H9 (cell line): ENCODE data around the gene PLEKHN1. TPM values are rescaled to one million over a fixed set of nuclear protein-coding genes. Genes with fewer than 3 reads are reported as not detected.

Experiments used
- DNase-seq: peaks from one replicate; pipeline ENCODE4 v3.0.0-alpha.2; 2017
- H2AFZ ChIP-seq: one replicate; pipeline ENCODE4 v1.6.1; 2013; ENCODE audit warnings: mild to moderate bottlenecking, low read length, control low read depth, moderate library complexity
- H2AK5ac ChIP-seq: 2 replicates; pipeline ENCODE4 v1.6.1; 2013; ENCODE audit warnings: low read length, control low read depth, mixed read lengths; ENCODE audit not compliant: insufficient read length
- H2BK120ac ChIP-seq: one replicate; pipeline ENCODE4 v1.6.1; 2013; ENCODE audit warnings: low read depth, mild to moderate bottlenecking, low read length, control low read depth, inconsistent platforms; ENCODE audit not compliant: poor library complexity, severe bottlenecking
- H2BK12ac ChIP-seq: 2 replicates; pipeline ENCODE4 v1.6.1; 2013; ENCODE audit warnings: low read length, control low read depth, mixed read lengths, low read depth; ENCODE audit not compliant: insufficient read length
- H2BK15ac ChIP-seq: 2 replicates; pipeline ENCODE4 v1.6.1; 2013; ENCODE audit warnings: low read depth, low read length, control low read depth
- H2BK20ac ChIP-seq: one replicate; pipeline ENCODE4 v1.6.1; 2013; ENCODE audit warnings: low read depth, mild to moderate bottlenecking, low read length, control low read depth, inconsistent platforms; ENCODE audit not compliant: poor library complexity, severe bottlenecking
- H2BK5ac ChIP-seq: 2 replicates; pipeline ENCODE4 v1.6.1; 2013; ENCODE audit warnings: low read length, control low read depth, mixed read lengths; ENCODE audit not compliant: insufficient read length
- H3K14ac ChIP-seq: 2 replicates; pipeline ENCODE4 v1.6.1; 2013; ENCODE audit warnings: low read length, control low read depth; ENCODE audit not compliant: insufficient read depth
- H3K18ac ChIP-seq: 2 replicates; pipeline ENCODE4 v1.6.1; 2013; ENCODE audit warnings: low read depth, mild to moderate bottlenecking, mixed read lengths, low read length, control low read depth; ENCODE audit not compliant: insufficient read length
- H3K23ac ChIP-seq: 2 replicates; pipeline ENCODE4 v1.6.1; 2013; ENCODE audit warnings: low read length, control low read depth, mixed read lengths, low read depth; ENCODE audit not compliant: insufficient read length
- H3K23me2 ChIP-seq: 2 replicates; pipeline ENCODE4 v1.6.1; 2013; ENCODE audit warnings: low read depth, mild to moderate bottlenecking, mixed read lengths, low read length, control low read depth; ENCODE audit not compliant: insufficient read length, poor library complexity, severe bottlenecking
- H3K27ac ChIP-seq: 2 replicates; pipeline ENCODE4 v1.5.1; 2013; ENCODE audit warnings: low read length, control low read depth, mixed read lengths, low read depth; ENCODE audit not compliant: insufficient read length
- H3K27me3 ChIP-seq: 2 replicates; pipeline ENCODE4 v1.6.1; 2013; ENCODE audit warnings: low read length, control low read depth, inconsistent platforms; ENCODE audit not compliant: insufficient read depth
- H3K4ac ChIP-seq: 2 replicates; pipeline ENCODE4 v1.6.1; 2013; ENCODE audit warnings: low read depth, mild to moderate bottlenecking, control low read depth, inconsistent platforms, low read length, moderate library complexity
- H3K4me1 ChIP-seq: 2 replicates; pipeline ENCODE4 v1.6.1; 2013; ENCODE audit warnings: low read length, control low read depth, inconsistent platforms; ENCODE audit not compliant: insufficient read depth
- H3K4me2 ChIP-seq: 2 replicates; pipeline ENCODE4 v1.6.1; 2013; ENCODE audit warnings: low read length, control low read depth, mixed read lengths; ENCODE audit not compliant: insufficient read length, insufficient read depth
- H3K56ac ChIP-seq: 2 replicates; pipeline ENCODE4 v1.6.1; 2013; ENCODE audit warnings: low read depth, mild to moderate bottlenecking, mixed read lengths, low read length, control low read depth; ENCODE audit not compliant: insufficient read length
- H3K79me1 ChIP-seq: 2 replicates; pipeline ENCODE4 v1.6.1; 2013; ENCODE audit warnings: low read depth, mild to moderate bottlenecking, moderate library complexity, low read length, control low read depth, inconsistent platforms; ENCODE audit not compliant: insufficient read depth, poor library complexity, severe bottlenecking
- H3K79me2 ChIP-seq: 2 replicates; pipeline ENCODE4 v1.6.1; 2013; ENCODE audit warnings: low read length, control low read depth, inconsistent platforms; ENCODE audit not compliant: insufficient read depth
- H3K9ac ChIP-seq: 2 replicates; pipeline ENCODE4 v1.6.1; 2013; ENCODE audit warnings: low read length, control low read depth, mixed read lengths; ENCODE audit not compliant: insufficient read length; ENCODE audit errors: extremely low read depth
- H3K9me3 ChIP-seq: one replicate; pipeline ENCODE4 v1.6.1; 2013; ENCODE audit warnings: low read depth, low read length, inconsistent platforms; ENCODE audit not compliant: control insufficient read depth
- H3T11ph ChIP-seq: one replicate; pipeline ENCODE4 v1.6.1; 2013; ENCODE audit warnings: mild to moderate bottlenecking, low read length, control low read depth, inconsistent platforms
- H4K20me1 ChIP-seq: one replicate; pipeline ENCODE4 v1.6.1; 2013; ENCODE audit not compliant: control insufficient read depth, insufficient read length, insufficient read depth
- H4K5ac ChIP-seq: 2 replicates; pipeline ENCODE4 v1.6.1; 2013; ENCODE audit warnings: low read depth, mild to moderate bottlenecking, mixed read lengths, low read length, control low read depth; ENCODE audit not compliant: insufficient read length
- H4K8ac ChIP-seq: replicated peaks from 2 replicates; pipeline ENCODE4 v1.6.1; 2013; ENCODE audit warnings: low read length, control low read depth, mixed read lengths, low read depth; ENCODE audit not compliant: insufficient read length
- H4K91ac ChIP-seq: 2 replicates; pipeline ENCODE4 v1.6.1; 2013; ENCODE audit warnings: low read depth, mild to moderate bottlenecking, moderate library complexity, mixed read lengths, low read length, control low read depth; ENCODE audit not compliant: insufficient read length
- H3K27ac Mint-ChIP-seq, 3 experiments: 2 replicates in 2 of 3; 3 replicates in 1 of 3; pipeline ENCODE4 v1.8.0; 2020 to 2021; ENCODE audit warnings: mixed read lengths in 3 of 3, mild to moderate bottlenecking in 1 of 3, moderate library complexity in 1 of 3
- H3K27me3 Mint-ChIP-seq: 2 replicates; pipeline ENCODE4 v1.8.0; 2021; ENCODE audit warnings: low read depth, mild to moderate bottlenecking, moderate library complexity, mixed read lengths
- H3K36me3 Mint-ChIP-seq, 3 experiments: 2 replicates in 2 of 3; 3 replicates in 1 of 3; pipeline ENCODE4 v1.8.0; 2020 to 2021; ENCODE audit warnings: low read depth in 3 of 3, mixed read lengths in 3 of 3; ENCODE audit not compliant: insufficient read depth in 1 of 3
- H3K4me1 Mint-ChIP-seq, 2 experiments: 2 replicates each; pipeline ENCODE4 v1.8.0; 2020; ENCODE audit warnings: mixed read lengths in 2 of 2
- H3K4me3 Mint-ChIP-seq, 2 experiments: 2 replicates in 1 of 2; 3 replicates in 1 of 2; pipeline ENCODE4 v1.8.0; 2020 to 2021; ENCODE audit warnings: mild to moderate bottlenecking in 2 of 2, mixed read lengths in 2 of 2, moderate library complexity in 1 of 2
- H3K9me3 Mint-ChIP-seq, 2 experiments: 2 replicates in 1 of 2; 3 replicates in 1 of 2; pipeline ENCODE4 v1.8.0; 2020; ENCODE audit warnings: mild to moderate bottlenecking in 2 of 2, mixed read lengths in 2 of 2, moderate library complexity in 1 of 2
- WGBS: extraction: QIAGEN DNeasy Blood & Tissue Kit; methylation state at CpG from one replicate; pipeline ENCODE4 v1.1.7; 2013; ENCODE audit warnings: missing lambda C conversion rate, low lambda C conversion rate, mixed read lengths; ENCODE audit not compliant: insufficient read length; ENCODE audit errors: extremely low coverage; 5-methylcytosine and 5-hydroxymethylcytosine counted together
- total RNA-seq: library from RNA; stranded (reverse); gene quantifications from 2 replicates; pipeline ENCODE4 v1.2.1, GENCODE V29; 2021
- TF ChIP-seq, protein P1 (sequence below): fragments of 200-600 bp; sonication (generic); conservative IDR thresholded peaks from 3 replicates; pipeline ENCODE4 v1.8.0; 2021; ENCODE audit warnings: antibody characterized with exemption, mild to moderate bottlenecking

PLEKHN1 gene
- total RNA-seq, 1 experiment from 2014 or later = 3.0 TPM

DNA sequence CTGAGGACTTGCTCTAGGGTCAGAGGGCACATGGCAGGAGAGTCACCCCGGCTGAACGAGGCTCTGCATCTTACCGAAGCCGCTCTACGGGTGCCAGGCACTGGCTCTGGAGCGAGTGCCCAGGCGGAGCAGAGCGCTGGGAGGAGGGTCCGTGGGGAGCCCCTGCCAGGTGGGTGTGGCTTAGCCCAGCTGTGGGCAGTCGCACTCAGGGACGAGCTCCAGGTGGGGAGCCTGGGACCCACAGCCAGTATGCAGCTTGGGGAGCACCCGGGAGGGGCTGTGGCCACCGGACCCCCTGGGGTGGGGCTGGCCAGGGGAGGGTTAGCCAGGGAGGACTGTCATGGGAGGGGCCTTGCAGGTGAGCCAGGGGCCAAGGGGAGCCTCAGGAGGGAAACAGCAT is 57.4 kb downstream of the PLEKHN1 start:
- Histone ChIP-seq H2BK20ac (no peak overlapping the region), H2AFZ (no peak overlapping the region), H3K27me3 (no peaks in the 10 kb centered on the region), H2BK120ac (no peak overlapping the region), H3K14ac (no peak overlapping the region), H4K20me1 (peaks cover 3% of the 10 kb centered on the region), H3T11ph (no peak overlapping the region), H4K91ac (no peak overlapping the region), H3K56ac (no peak overlapping the region), H3K4me2 (no peak overlapping the region), H3K79me2 (peaks cover 2% of the 10 kb centered on the region; the same call in 1 of the 2 replicates), H3K18ac (no peak overlapping the region), H2BK12ac (no peak overlapping the region), H2AK5ac (no peak overlapping the region), H3K23ac (no peak overlapping the region), H3K23me2 (peaks cover 7% of the 10 kb centered on the region), H3K4ac (no peak overlapping the region), H3K4me1 (peaks cover 4% of the 10 kb centered on the region; the same call in 1 of the 2 replicates), H2BK15ac (no peak overlapping the region), H3K27ac (no peak overlapping the region), H4K5ac (no peak overlapping the region), H3K9ac (no peak overlapping the region), H3K79me1 (peaks cover 4% of the 10 kb centered on the region), H4K8ac (no peak overlapping the region), H3K9me3 (no peaks in the 10 kb centered on the region), H2BK5ac (no peak overlapping the region)
- Mint-ChIP-seq H3K4me3 (no peak overlapping the region; a peak in 1 of 5 replicates), H3K4me1 (peaks cover 28 to 39% of the 10 kb centered on the region in 2 experiments), H3K36me3 (peaks cover 3 to 23% (median 17%) of the 10 kb centered on the region in 3 experiments; a peak in 6 of 7 replicates), H3K9me3 (no peaks in the 10 kb centered on the region; a peak in 1 of 5 replicates), H3K27me3 (peaks cover 4% of the 10 kb centered on the region), H3K27ac (peak overlapping the region in 1 of 3 experiments; percentile 67; a peak in 1 of 7 replicates)
- WGBS = no CpG with 5 or more reads among the region's 13 CpGs
- TF ChIP-seq, protein P1, sequence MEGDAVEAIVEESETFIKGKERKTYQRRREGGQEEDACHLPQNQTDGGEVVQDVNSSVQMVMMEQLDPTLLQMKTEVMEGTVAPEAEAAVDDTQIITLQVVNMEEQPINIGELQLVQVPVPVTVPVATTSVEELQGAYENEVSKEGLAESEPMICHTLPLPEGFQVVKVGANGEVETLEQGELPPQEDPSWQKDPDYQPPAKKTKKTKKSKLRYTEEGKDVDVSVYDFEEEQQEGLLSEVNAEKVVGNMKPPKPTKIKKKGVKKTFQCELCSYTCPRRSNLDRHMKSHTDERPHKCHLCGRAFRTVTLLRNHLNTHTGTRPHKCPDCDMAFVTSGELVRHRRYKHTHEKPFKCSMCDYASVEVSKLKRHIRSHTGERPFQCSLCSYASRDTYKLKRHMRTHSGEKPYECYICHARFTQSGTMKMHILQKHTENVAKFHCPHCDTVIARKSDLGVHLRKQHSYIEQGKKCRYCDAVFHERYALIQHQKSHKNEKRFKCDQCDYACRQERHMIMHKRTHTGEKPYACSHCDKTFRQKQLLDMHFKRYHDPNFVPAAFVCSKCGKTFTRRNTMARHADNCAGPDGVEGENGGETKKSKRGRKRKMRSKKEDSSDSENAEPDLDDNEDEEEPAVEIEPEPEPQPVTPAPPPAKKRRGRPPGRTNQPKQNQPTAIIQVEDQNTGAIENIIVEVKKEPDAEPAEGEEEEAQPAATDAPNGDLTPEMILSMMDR = no peak
- DNase-seq = no peak
